Gastroesophageal sphincter (tissue), 3 donors: Measurements from ENCODE around the gene SDK1.

Experiments
- EP300 ChIP-seq: sonication (generic); formaldehyde crosslinking; IDR thresholded peaks from one replicate; pipeline ENCODE4 v1.6.1; 2017; ENCODE audit warnings: antibody characterized with exemption, mild to moderate bottlenecking
- POLR2A ChIP-seq, 2 donors: fragments of 450-650 bp; IDR thresholded peaks; one replicate each; pipeline ENCODE4 v1.6.1; 2017; ENCODE audit warnings: antibody characterized with exemption in 2 of 2, mild to moderate bottlenecking in 2 of 2, moderate library complexity in 1 of 2
- POLR2AphosphoS5 ChIP-seq: sonication (generic); formaldehyde crosslinking; IDR thresholded peaks from one replicate; pipeline ENCODE4 v1.6.1; 2017; ENCODE audit warnings: antibody characterized with exemption
- TF ChIP-seq, protein P1 (sequence below), 4 experiments: fragments of 200-600 bp in 2 of 4; fragments of 450-650 bp in 2 of 4; sonication (generic) in 1 of 4; IDR thresholded peaks; one replicate each; pipeline ENCODE4 v1.5.1; 2017 to 2019; ENCODE audit warnings: antibody characterized with exemption in 4 of 4, mild to moderate bottlenecking in 2 of 4, moderate library complexity in 2 of 4

- TF ChIP-seq, protein P1, sequence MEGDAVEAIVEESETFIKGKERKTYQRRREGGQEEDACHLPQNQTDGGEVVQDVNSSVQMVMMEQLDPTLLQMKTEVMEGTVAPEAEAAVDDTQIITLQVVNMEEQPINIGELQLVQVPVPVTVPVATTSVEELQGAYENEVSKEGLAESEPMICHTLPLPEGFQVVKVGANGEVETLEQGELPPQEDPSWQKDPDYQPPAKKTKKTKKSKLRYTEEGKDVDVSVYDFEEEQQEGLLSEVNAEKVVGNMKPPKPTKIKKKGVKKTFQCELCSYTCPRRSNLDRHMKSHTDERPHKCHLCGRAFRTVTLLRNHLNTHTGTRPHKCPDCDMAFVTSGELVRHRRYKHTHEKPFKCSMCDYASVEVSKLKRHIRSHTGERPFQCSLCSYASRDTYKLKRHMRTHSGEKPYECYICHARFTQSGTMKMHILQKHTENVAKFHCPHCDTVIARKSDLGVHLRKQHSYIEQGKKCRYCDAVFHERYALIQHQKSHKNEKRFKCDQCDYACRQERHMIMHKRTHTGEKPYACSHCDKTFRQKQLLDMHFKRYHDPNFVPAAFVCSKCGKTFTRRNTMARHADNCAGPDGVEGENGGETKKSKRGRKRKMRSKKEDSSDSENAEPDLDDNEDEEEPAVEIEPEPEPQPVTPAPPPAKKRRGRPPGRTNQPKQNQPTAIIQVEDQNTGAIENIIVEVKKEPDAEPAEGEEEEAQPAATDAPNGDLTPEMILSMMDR (IDR thresholded peaks at IDR 0.05) = no peak
- no peak for TF ChIP-seq EP300
- TF ChIP-seq POLR2A (IDR thresholded peaks at IDR 0.05) = no peak
- no peak for TF ChIP-seq POLR2AphosphoS5
These were observed 179.1 kb downstream of the SDK1 start for GRCh38 chr7:3480197-3480596.
